OCI-LY7 (cell line): ENCODE measurements around the gene STK32C.

Source experiments
- CTCF ChIP-seq: fragments of 200-600 bp; sonication (generic); conservative IDR thresholded peaks from 2 replicates; pipeline ENCODE4 v1.5.1; 2014; ENCODE audit warnings: mild to moderate bottlenecking, antibody characterized with exemption, low read length, moderate library complexity, mixed read lengths
- EZH2phosphoT487 ChIP-seq: fragments of 200-600 bp; sonication (generic); IDR thresholded peaks from 2 replicates; pipeline ENCODE4 v1.6.1; 2018; ENCODE audit warnings: low read depth, borderline replicate concordance, mild to moderate bottlenecking, mixed run types, antibody characterized with exemption, low read length, moderate library complexity, mixed read lengths

GRCh38 chr10:132242103-132242840 is 65.5 kb downstream of the STK32C start:
- TF ChIP-seq CTCF (no peak), EZH2phosphoT487 (no peak)
